ENCODE measurements around the gene ATP13A4. TPM values are rescaled to one million over a fixed set of nuclear protein-coding genes. Genes with fewer than 3 reads are reported as not detected.

Gene ATP13A4
- total and polyA plus RNA-seq, 2 of the 4 experiments (the other 2 are of a cell fraction) = under 0.01 TPM; not detected in 1

GRCh38 chr3:193572426-193572908 is 17.8 kb upstream of the ATP13A4 start (continued):
- peak; percentile 83 for TF ChIP-seq CTCF (conservative IDR thresholded peaks at IDR 0.05; ENCODE audit: low read depth, low read length)
- TF ChIP-seq BHLHE40 (IDR thresholded peaks at IDR 0.05; ENCODE audit: low read depth, low read length) = no peak
- no peak for TF ChIP-seq CHD1 (IDR thresholded peaks at IDR 0.05; ENCODE audit: low read depth, low read length)
- TF ChIP-seq POLR2A (IDR thresholded peaks at IDR 0.05; ENCODE audit: low read depth, low read length) = peak; percentile 29; the same call in 1 of the 2 replicates

- no CpG with 5 or more reads among the region's 2 CpGs for WGBS, 2 experiments (ENCODE audit: extremely low coverage in 2 of 2, insufficient read length in 1 of 2)
- no peak overlapping the region for H3K27ac ChIP-seq (ENCODE audit: insufficient read depth, low read length)
- in situ Hi-C loops (cut with MboI; ENCODE audit: low sequenced_read_pairs) (no loop called here), intact Hi-C loops (cut with micrococcal nuclease) (no loop called here), dilution Hi-C loops (cut with HindIII; ENCODE audit: low sequenced_read_pairs, unreplicated experiment) (no loop called here)
- no TSS peak for BruUV-seq (replicated peaks)
- H2AFZ ChIP-seq (replicated peaks; ENCODE audit: low read length, poor library complexity) = no peak overlapping the region
- no peak overlapping the region for H2BK15ac ChIP-seq (ENCODE audit: low read depth, low read length)
- no peak overlapping the region for H3K4ac ChIP-seq (ENCODE audit: low read depth, low read length)
- H4K8ac ChIP-seq (ENCODE audit: low read depth in 2 of 2, low read length in 2 of 2) = no peak overlapping the region
- DNase-seq (no peak), ATAC-seq (ENCODE audit: low read depth) (no peak)
- no peak overlapping the region for H2BK5ac ChIP-seq (ENCODE audit: low read depth, low read length, poor library complexity, severe bottlenecking)
- H3K14ac ChIP-seq (replicated peaks; ENCODE audit: low read depth, low read length) = no peak overlapping the region
- 0 out of 2 replicates have a peak, but pooled peaks cover 2% of the 10 kb centered on the region for H3K27me3 ChIP-seq (ENCODE audit: control insufficient read depth, insufficient read depth, low read length)
- no peak overlapping the region for H3K56ac ChIP-seq (ENCODE audit: extremely low read depth, insufficient read depth, low read length)
- no peak overlapping the region for H3K18ac ChIP-seq (ENCODE audit: low read depth, low read length)
- H2AK9ac ChIP-seq (replicated peaks; ENCODE audit: low read depth, low read length, poor library complexity) = no peak overlapping the region
- no peak overlapping the region for H3K9ac ChIP-seq (ENCODE audit: low read depth, low read length)
- no peak overlapping the region for H4K5ac ChIP-seq (ENCODE audit: low read depth, low read length)
- no peaks in the 10 kb centered on the region for H3K36me3 ChIP-seq (ENCODE audit: control insufficient read depth, insufficient read depth, low read length)
- ChIA-PET CTCF (no interaction called here), POLR2A (ENCODE audit: unreplicated experiment) (no interaction called here)
- no peaks in the 10 kb centered on the region for H3K4me1 ChIP-seq (ENCODE audit: control insufficient read depth, insufficient read depth, low read length)
- no peak overlapping the region for H2BK20ac ChIP-seq (ENCODE audit: low read depth, low read length)
- no peak overlapping the region for H3K4me3 ChIP-seq (ENCODE audit: insufficient read depth, low read depth, low read length)
- H4K20me1 ChIP-seq (ENCODE audit: insufficient read depth, low read length) = no peaks in the 10 kb centered on the region
- no peaks in the 10 kb centered on the region for H3K9me1 ChIP-seq (ENCODE audit: insufficient read depth, low read length)
- H2BK120ac ChIP-seq (ENCODE audit: low read depth, low read length) = no peak overlapping the region
- no peak overlapping the region for H2AK5ac ChIP-seq (ENCODE audit: low read depth, low read length)
- TF ChIP-seq CHD1 (IDR thresholded peaks at IDR 0.05; ENCODE audit: low read depth, low read length) (no peak), MXI1 (IDR thresholded peaks at IDR 0.05; ENCODE audit: borderline replicate concordance, low read depth, low read length) (no peak), MAFK (IDR thresholded peaks at IDR 0.05; ENCODE audit: low read depth, low read length) (peak; percentile 26; the same call in 1 of the 2 replicates), SMC3 (IDR thresholded peaks at IDR 0.05; ENCODE audit: low read depth, low read length) (no peak), MAZ (IDR thresholded peaks at IDR 0.05; ENCODE audit: borderline replicate concordance, low read depth, low read length) (no peak), POLR2A (IDR thresholded peaks at IDR 0.05; ENCODE audit: low read depth, low read length) (no peak)
- no peak overlapping the region for H4K91ac ChIP-seq (ENCODE audit: insufficient read depth, low read depth, low read length)
- H3K79me1 ChIP-seq (ENCODE audit: low read depth in 1 of 2, low read length in 2 of 2) = no peaks in the 10 kb centered on the region
- H3K9me3 ChIP-seq (ENCODE audit: control insufficient read depth, insufficient read depth, low read length) = no peaks in the 10 kb centered on the region
- no peak overlapping the region for H3K23ac ChIP-seq (ENCODE audit: low read depth, low read length)
- H3K4me2 ChIP-seq (ENCODE audit: low read depth, low read length) = no peak overlapping the region
Observed at GRCh38 chr3:193569119-193569518, 14.4 kb upstream of the ATP13A4 start.

Data from IMR-90 (cell line).